SK-N-SH treated with all-trans-retinoic acid at 6 μM for 48 hours (cell line): ENCODE results near the gene BRSK1.

Source experiments
- ARNTL ChIP-seq: fragments of 450-650 bp; formaldehyde crosslinking; IDR thresholded peaks from 2 replicates; pipeline ENCODE4 v1.5.0; 2020; ENCODE audit warnings: low read depth, mild to moderate bottlenecking, moderate library complexity, borderline replicate concordance
- BACH2 ChIP-seq: fragments of 250-450 bp; sonication (Bioruptor Pico); IDR thresholded peaks from 2 replicates; pipeline ENCODE4 v1.9.0; 2021; ENCODE audit warnings: mild to moderate bottlenecking, borderline replicate concordance
- TOX ChIP-seq: fragments of 250-450 bp; sonication (Bioruptor Pico); IDR thresholded peaks from 2 replicates; pipeline ENCODE4 v1.8.0; 2021; ENCODE audit warnings: mild to moderate bottlenecking, moderate library complexity, borderline replicate concordance
- ZFP3 ChIP-seq: fragments of 250-450 bp; sonication (Bioruptor Pico); IDR thresholded peaks from 2 replicates; pipeline ENCODE4 v1.5.0; 2020; ENCODE audit warnings: mild to moderate bottlenecking, moderate library complexity
- ZFP30 ChIP-seq: fragments of 450-650 bp; formaldehyde crosslinking; IDR thresholded peaks from 2 replicates; pipeline ENCODE4 v1.5.0; 2022; ENCODE audit warnings: mild to moderate bottlenecking, moderate library complexity
- ZNF8 ChIP-seq: fragments of 450-650 bp; formaldehyde crosslinking; IDR thresholded peaks from 2 replicates; pipeline ENCODE4 v1.5.0; 2020; ENCODE audit warnings: mild to moderate bottlenecking, moderate library complexity
- TF ChIP-seq, protein P1 (sequence below): fragments of 250-450 bp; sonication (Bioruptor Pico); IDR thresholded peaks from 2 replicates; pipeline ENCODE4 v1.8.0; 2020; ENCODE audit warnings: mild to moderate bottlenecking, moderate library complexity, borderline replicate concordance

DNA sequence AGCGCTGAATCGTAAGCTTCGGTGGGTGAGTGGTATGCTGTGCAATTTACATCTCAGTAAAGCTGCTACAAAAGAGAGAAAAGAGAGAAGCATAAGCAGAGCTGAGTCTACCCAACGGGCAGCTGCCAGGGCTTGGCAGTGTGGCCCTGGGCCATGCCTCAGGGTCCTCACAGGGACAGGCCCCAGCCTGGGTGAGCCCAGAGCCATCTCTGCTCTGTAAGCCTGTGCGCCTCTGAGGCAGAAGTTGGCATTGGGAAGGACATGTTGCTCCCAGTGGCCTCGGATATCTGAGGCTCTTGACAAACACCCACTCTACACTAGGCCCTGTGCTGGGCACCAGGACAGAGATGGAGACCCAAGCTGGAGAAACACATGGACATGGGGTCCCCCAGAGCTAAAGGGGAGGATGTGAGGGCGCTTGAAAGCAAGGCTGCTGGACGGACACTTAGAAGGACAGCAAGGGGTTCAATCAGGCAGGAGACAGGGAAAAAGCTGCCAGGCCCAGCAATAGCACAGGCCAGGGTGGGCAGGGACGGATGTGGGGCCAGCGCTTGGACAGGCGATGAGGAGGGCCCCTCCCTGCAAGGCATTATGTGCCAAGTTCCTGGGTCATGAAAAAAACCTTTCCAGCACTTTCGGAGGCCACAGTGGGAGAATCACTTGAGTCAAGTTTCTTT, 39.7 kb upstream of the BRSK1 start:
- TF ChIP-seq ARNTL (CRISPR knock-in tag) (no peak), TOX (no peak), ZNF8 (CRISPR knock-in tag) (no peak), BACH2 (CRISPR knock-in tag) (no peak), ZFP3 (no peak), ZFP30 (CRISPR knock-in tag) (no peak)
- TF ChIP-seq, protein P1, sequence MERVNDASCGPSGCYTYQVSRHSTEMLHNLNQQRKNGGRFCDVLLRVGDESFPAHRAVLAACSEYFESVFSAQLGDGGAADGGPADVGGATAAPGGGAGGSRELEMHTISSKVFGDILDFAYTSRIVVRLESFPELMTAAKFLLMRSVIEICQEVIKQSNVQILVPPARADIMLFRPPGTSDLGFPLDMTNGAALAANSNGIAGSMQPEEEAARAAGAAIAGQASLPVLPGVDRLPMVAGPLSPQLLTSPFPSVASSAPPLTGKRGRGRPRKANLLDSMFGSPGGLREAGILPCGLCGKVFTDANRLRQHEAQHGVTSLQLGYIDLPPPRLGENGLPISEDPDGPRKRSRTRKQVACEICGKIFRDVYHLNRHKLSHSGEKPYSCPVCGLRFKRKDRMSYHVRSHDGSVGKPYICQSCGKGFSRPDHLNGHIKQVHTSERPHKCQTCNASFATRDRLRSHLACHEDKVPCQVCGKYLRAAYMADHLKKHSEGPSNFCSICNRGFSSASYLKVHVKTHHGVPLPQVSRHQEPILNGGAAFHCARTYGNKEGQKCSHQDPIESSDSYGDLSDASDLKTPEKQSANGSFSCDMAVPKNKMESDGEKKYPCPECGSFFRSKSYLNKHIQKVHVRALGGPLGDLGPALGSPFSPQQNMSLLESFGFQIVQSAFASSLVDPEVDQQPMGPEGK (CRISPR knock-in tag): no peak
